SU-DHL-6 (cell line): Measurements from ENCODE around the gene SF3B3.
"Not testable (repeated sequence)": the region's sequence is repeated elsewhere in the genome, so short reads cannot be mapped to it uniquely, and the experiment has no call there.

ENCODE experiments used
- H2AFZ ChIP-seq: fragments of 200-600 bp; sonication (generic); 2 replicates; pipeline ENCODE4 v1.6.1; 2014; ENCODE audit warnings: low read depth, mild to moderate bottlenecking, moderate library complexity, mixed read lengths, antibody characterized with exemption, low read length; ENCODE audit not compliant: severe bottlenecking
- H3F3A ChIP-seq: fragments of 200-600 bp; shearing (Covaris generic); 2 replicates; pipeline ENCODE4 v1.6.0; 2016; ENCODE audit warnings: antibody characterized with exemption, mild to moderate bottlenecking; ENCODE audit not compliant: insufficient read depth
- H3K27ac ChIP-seq: fragments of 200-600 bp; sonication (generic); 2 replicates; pipeline ENCODE4 v1.5.1; 2016; ENCODE audit warnings: low read depth, mild to moderate bottlenecking, low read length, moderate library complexity, mixed read lengths
- H3K27me3 ChIP-seq: fragments of 200-600 bp; sonication (generic), shearing (Covaris generic); 2 replicates; pipeline ENCODE4 v1.6.0; 2014; ENCODE audit warnings: mild to moderate bottlenecking, low read length
- H3K36me3 ChIP-seq: fragments of 200-600 bp; sonication (generic); 2 replicates; pipeline ENCODE4 v1.6.1; 2014; ENCODE audit warnings: mild to moderate bottlenecking, low read length, mixed read lengths
- H3K4me2 ChIP-seq: fragments of 300-600, 200-600 bp; shearing (Covaris generic), sonication (generic); 2 replicates; pipeline ENCODE4 v1.6.0; 2014; ENCODE audit warnings: low read length, low read depth, mild to moderate bottlenecking; ENCODE audit not compliant: poor library complexity, severe bottlenecking
- H3K4me3 ChIP-seq: fragments of 200-600 bp; sonication (generic); 2 replicates; pipeline ENCODE4 v1.5.1; 2014; ENCODE audit warnings: antibody characterized with exemption, low read length, mild to moderate bottlenecking, mixed read lengths; ENCODE audit not compliant: insufficient read depth, poor library complexity, severe bottlenecking
- H3K79me2 ChIP-seq: fragments of 200-600 bp; sonication (generic); 2 replicates; pipeline ENCODE4 v1.6.1; 2014; ENCODE audit warnings: mild to moderate bottlenecking, low read length, moderate library complexity; ENCODE audit not compliant: insufficient read depth
- H3K9ac ChIP-seq: fragments of 200-600 bp; sonication (generic); 2 replicates; pipeline ENCODE4 v1.7.0; 2014; ENCODE audit warnings: mild to moderate bottlenecking, low read length
- H3K9me2 ChIP-seq: fragments of 200-600 bp; sonication (generic); replicated peaks from 2 replicates; pipeline ENCODE4 v1.6.1; 2014; ENCODE audit warnings: low read length; ENCODE audit not compliant: insufficient read depth
- H3K9me3 ChIP-seq: fragments of 200-600 bp; sonication (generic); 2 replicates; pipeline ENCODE4 v1.6.1; 2014; ENCODE audit warnings: low read length, mixed read lengths; ENCODE audit not compliant: insufficient read depth
- H4K20me1 ChIP-seq: fragments of 200-600 bp; sonication (generic); 2 replicates; pipeline ENCODE4 v1.6.1; 2014; ENCODE audit warnings: low read depth, mild to moderate bottlenecking, antibody characterized with exemption, low read length, moderate library complexity, mixed read lengths
- CTCF ChIP-seq: fragments of 200-600 bp; sonication (generic); IDR thresholded peaks from one replicate; pipeline ENCODE4 v1.5.1; 2017; ENCODE audit warnings: antibody characterized with exemption, mild to moderate bottlenecking, low read length, moderate library complexity; ENCODE audit not compliant: insufficient read depth, poor library complexity, severe bottlenecking
- EZH2phosphoT487 ChIP-seq: fragments of 200-600 bp; sonication (generic), shearing (Covaris generic); conservative IDR thresholded peaks from 2 replicates; pipeline ENCODE4 v1.6.1; 2018; ENCODE audit warnings: mild to moderate bottlenecking, antibody characterized with exemption, low read length, moderate library complexity, mixed read lengths

SF3B3 gene

DNA sequence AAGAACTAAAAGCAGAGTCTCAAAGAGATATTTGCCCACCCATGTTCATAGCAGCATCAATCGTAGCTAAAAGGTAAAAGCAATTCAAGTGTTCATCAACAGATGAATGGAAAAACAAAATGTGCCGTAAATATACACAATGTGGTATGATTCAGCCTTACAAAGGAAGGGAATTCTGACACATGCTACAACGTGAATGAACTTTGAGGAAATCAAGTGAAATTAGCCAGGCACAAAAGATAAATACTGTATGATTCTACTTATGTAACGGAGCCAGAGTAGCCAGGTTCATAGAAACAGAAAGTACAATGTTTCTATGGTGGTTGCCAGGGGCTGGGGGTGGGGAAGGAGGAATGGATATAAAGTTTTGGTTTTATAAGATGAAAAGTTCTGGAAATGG is 64.9 kb downstream of the SF3B3 start:
- Histone ChIP-seq H4K20me1 (no peaks in the 10 kb centered on the region), H3K9me3 (no peaks in the 10 kb centered on the region), H3F3A (no peaks in the 10 kb centered on the region), H2AFZ (no peak overlapping the region), H3K4me2 (no peak overlapping the region), H3K4me3 (no peak overlapping the region), H3K9me2 (no peaks in the 10 kb centered on the region), H3K79me2 (no peaks in the 10 kb centered on the region), H3K27ac (no peak overlapping the region), H3K9ac (no peak overlapping the region), H3K27me3 (no peaks in the 10 kb centered on the region), H3K36me3 (no peaks in the 10 kb centered on the region)
- TF ChIP-seq CTCF (no peak), EZH2phosphoT487 (no peak)

DNA sequence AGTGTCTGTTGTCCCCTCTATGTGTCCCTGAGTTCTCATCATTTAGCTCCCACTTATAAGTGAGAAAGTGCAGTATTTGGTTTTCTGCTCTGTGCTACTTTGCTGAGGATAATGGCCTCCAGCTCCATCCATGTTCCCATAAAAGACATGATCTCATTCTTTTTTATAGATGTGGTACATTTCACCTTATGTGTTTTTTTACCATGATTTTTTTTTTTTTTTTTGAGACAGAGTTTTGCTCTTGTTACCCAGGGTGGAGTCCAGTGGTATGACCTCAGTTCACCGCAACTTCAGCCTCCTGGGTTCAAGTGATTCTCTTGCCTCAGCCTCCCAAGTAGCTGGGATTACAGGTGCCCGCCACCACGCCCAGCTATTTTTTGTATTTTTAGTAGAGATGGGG is 65.8 kb downstream of the SF3B3 start:
- not testable (repeated sequence) for H4K20me1 ChIP-seq, H3K9me2 ChIP-seq

GRCh38 chr16:70589998-70590471 is 66.4 kb downstream of the SF3B3 start:
- no peaks in the 10 kb centered on the region for H3K36me3 ChIP-seq
- no peak overlapping the region for H3K4me3 ChIP-seq
- no peak overlapping the region for H3K4me2 ChIP-seq
- TF ChIP-seq CTCF, result no peak
- TF ChIP-seq EZH2phosphoT487, result no peak
- H2AFZ ChIP-seq, result no peak overlapping the region
- H3K27ac ChIP-seq, result no peak overlapping the region
- no peaks in the 10 kb centered on the region for H3K9me3 ChIP-seq
- no peaks in the 10 kb centered on the region for H3K27me3 ChIP-seq
- no peaks in the 10 kb centered on the region for H3K9me2 ChIP-seq
- no peaks in the 10 kb centered on the region for H4K20me1 ChIP-seq
- H3K79me2 ChIP-seq, result no peaks in the 10 kb centered on the region
- no peaks in the 10 kb centered on the region for H3F3A ChIP-seq
- no peak overlapping the region for H3K9ac ChIP-seq

More for the DNA sequence above, 65.8 kb downstream of the SF3B3 start:
- H3K27ac ChIP-seq, H3K9ac ChIP-seq, H2AFZ ChIP-seq, H3K4me3 ChIP-seq, H3K27me3 ChIP-seq, H3K79me2 ChIP-seq, H3K9me3 ChIP-seq, H3F3A ChIP-seq, H3K36me3 ChIP-seq, H3K4me2 ChIP-seq: not testable (repeated sequence)

DNA sequence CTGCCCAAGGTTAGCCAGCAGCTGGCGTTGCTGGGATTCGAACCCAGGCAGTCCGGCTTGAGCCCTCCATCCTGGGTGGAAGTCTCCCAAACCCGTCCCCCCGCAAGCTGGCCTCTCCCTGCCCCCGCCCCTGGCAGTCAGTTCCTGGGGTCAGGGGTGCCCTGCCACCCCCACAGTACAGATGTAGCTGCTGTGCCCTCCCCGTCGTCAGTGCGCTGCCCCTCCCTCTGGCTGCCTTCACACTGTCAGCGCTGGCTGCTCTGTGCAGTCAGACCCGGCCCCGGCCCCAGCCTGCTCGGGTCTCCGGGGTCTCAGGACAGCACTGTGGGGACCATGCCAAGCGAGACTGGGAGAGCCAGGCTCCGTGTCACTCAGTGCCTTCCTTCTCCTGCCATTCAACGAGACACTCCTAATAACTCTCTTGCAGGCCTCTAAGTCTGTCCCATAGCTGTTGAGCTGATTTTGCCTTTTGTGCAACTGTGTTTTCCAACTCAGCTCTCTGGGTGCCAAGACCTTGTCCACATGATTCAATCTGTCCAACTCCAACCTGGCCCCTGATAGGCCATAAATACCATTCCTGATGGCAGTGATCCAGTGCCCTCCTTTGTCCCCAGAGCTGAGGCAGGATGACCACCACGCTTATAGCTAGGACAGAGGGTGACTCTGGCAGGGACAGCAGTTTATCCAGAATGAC is 67.3 kb downstream of the SF3B3 start:
- Histone ChIP-seq H3K4me2 (no peak overlapping the region), H3K27me3 (no peaks in the 10 kb centered on the region), H4K20me1 (no peaks in the 10 kb centered on the region), H3K4me3 (no peak overlapping the region), H3K9ac (no peak overlapping the region), H3K36me3 (no peaks in the 10 kb centered on the region), H3K27ac (no peak overlapping the region), H3K9me2 (no peaks in the 10 kb centered on the region), H3K9me3 (no peaks in the 10 kb centered on the region), H3K79me2 (no peaks in the 10 kb centered on the region), H3F3A (no peaks in the 10 kb centered on the region), H2AFZ (no peak overlapping the region)
- TF ChIP-seq EZH2phosphoT487 (no peak), CTCF (no peak)
